Mesodermal cell (in vitro differentiated cells): ENCODE measurements around the gene POLG. TPM values are rescaled to one million over a fixed set of nuclear protein-coding genes. Genes with fewer than 3 reads are reported as not detected.

Experiments used
- H3K27ac ChIP-seq: 2 replicates; pipeline ENCODE4 v1.7.0; 2013; ENCODE audit warnings: mild to moderate bottlenecking, low read depth, low read length, moderate library complexity; ENCODE audit not compliant: severe bottlenecking
- H3K36me3 ChIP-seq: 2 replicates; pipeline ENCODE4 v1.7.1; 2013; ENCODE audit warnings: mild to moderate bottlenecking, low read length, moderate library complexity; ENCODE audit not compliant: control insufficient read depth, insufficient read depth
- H3K4me1 ChIP-seq: one replicate; pipeline ENCODE4 v1.7.1; 2013; ENCODE audit warnings: mild to moderate bottlenecking, low read length; ENCODE audit not compliant: insufficient read depth, control insufficient read depth, poor library complexity, severe bottlenecking
- H3K4me3 ChIP-seq: 2 replicates; pipeline ENCODE4 v1.7.0; 2013; ENCODE audit warnings: low read length, control low read depth, mild to moderate bottlenecking; ENCODE audit not compliant: insufficient read depth, poor library complexity, severe bottlenecking; ENCODE audit errors: extremely low read depth
- H3K9me3 ChIP-seq: 2 replicates; pipeline ENCODE4 v1.7.1; 2013; ENCODE audit warnings: mild to moderate bottlenecking, low read length, moderate library complexity; ENCODE audit not compliant: control insufficient read depth
- WGBS, 2 experiments: methylation state at CpG; one replicate each; pipeline ENCODE4 v1.1.5; 2013; ENCODE audit warnings: missing lambda C conversion rate in 2 of 2; ENCODE audit not compliant: insufficient coverage in 2 of 2; 5-methylcytosine and 5-hydroxymethylcytosine counted together
- polyA plus RNA-seq, 2 experiments: library from polyadenylated mRNA; stranded (reverse); fragments of 50-300 nt; gene quantifications; one replicate each; pipeline ENCODE4 v1.2.3, GENCODE V29; 2013

Gene POLG
- 49.3 TPM for polyA plus RNA-seq (2013, experiment 1 of 2)
- 40.9 TPM for polyA plus RNA-seq (2013, experiment 2 of 2)

DNA sequence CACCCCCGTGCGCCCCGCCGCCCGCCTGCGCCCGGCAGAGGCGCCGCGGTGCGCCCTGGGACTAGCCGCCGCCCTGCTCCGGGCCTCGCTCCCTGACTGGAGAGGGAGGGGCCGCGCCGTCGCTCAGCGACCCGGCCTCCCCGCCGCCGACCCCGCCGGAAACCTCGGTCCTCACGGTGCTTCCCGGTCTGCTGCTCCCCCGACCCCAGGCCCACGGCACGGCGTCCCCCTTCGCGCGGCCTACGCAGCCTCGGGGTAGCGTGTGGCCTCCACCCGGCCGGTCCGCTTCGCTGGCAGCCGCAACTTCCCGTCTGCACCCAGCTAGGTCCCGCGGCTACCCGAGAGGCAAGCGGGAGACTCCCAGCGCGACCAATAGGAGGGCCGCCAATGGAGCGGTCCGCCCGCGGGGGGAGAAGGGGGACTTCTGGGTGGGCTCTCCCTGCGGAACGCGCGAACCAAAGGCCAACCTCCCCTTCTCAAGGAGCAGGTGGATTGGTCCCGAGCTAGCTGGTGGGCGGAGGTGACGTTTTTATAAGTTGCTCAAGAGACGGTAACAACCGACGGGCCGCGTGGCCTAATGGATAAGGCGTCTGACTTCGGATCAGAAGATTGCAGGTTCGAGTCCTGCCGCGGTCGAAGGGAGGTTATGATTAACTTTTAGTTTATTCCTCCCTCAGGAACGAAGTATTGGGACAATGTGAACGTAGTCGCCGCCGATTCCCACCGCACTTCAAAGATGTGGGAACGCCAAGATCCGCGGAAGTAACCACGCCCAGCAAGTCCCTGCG, at the start of gene POLG:
Gene POLG, minus strand, starts transcription at position 315 of the 788 bp plus-strand sequence. CDS start 1,070 bp downstream, outside the sequence.
- WGBS, 2 experiments = 0 to 1% methylated on average over 62 to 77 of the region's 85 CpGs
- H3K27ac ChIP-seq = peak within 1 kb of the TSS; percentile 84
- peak within 1 kb of the TSS; percentile 78 for H3K4me3 ChIP-seq
- peaks cover 35% of the 10 kb centered on the region for H3K36me3 ChIP-seq
- H3K4me1 ChIP-seq = peaks cover 24% of the 10 kb centered on the region
- H3K9me3 ChIP-seq = no peaks in the 10 kb centered on the region

GRCh38 chr15:89384176-89384604, 49.6 kb upstream of the POLG start:
- WGBS, 2 experiments = 49 to 63% methylated on average over 3 of the region's 3 CpGs

DNA sequence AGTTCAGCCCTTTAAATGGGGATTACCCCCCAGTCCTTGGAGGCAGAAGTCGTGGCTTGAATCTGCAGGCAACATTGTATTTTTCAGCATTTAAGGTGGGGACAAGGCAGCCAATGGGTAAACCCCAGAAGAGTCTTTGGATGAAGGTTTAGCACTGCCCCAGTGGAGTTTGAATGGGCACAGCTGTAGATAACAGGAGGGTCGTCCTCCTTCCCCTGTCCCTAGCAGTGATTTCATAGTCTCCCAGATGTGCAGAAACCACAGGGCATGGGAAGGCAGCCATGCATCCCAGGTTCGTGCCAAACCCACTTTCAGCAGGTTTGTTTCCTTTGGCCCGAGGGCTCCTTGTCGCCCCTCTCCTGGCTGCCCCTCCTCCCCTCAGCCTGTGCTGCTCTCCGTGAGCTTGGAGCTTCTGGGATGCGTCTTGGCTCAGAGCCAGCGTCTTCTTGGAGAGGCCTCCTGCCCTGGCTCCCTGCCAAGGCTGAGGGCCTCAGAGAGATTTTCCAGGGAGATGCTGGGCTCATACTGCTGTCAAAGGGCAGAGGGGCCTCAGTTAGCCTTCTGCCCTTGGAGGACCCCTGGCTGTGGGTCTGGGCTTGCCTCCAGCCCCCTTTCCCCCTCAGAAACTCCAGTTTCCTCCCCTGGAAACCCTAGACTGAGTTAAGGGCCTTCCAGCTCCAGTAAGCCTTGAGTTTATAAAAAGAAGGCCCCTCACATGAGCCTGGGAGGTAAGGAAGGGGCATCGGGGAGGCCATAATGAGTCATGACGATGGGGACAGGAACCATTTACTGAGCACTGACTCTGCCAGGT, 48.9 kb upstream of the POLG start:
- 41 to 49% methylated on average over 9 to 10 of the region's 10 CpGs for WGBS, 2 experiments
- no peaks in the 10 kb centered on the region for H3K9me3 ChIP-seq
- no peaks in the 10 kb centered on the region for H3K4me1 ChIP-seq
- H3K27ac ChIP-seq = no peak overlapping the region
- H3K4me3 ChIP-seq = no peak overlapping the region
- H3K36me3 ChIP-seq = no peaks in the 10 kb centered on the region

More at GRCh38 chr15:89384176-89384604, 49.6 kb upstream of the POLG start:
- Histone ChIP-seq H3K4me1 (no peaks in the 10 kb centered on the region), H3K9me3 (no peaks in the 10 kb centered on the region), H3K4me3 (no peak overlapping the region), H3K27ac (no peak overlapping the region), H3K36me3 (no peaks in the 10 kb centered on the region)

DNA sequence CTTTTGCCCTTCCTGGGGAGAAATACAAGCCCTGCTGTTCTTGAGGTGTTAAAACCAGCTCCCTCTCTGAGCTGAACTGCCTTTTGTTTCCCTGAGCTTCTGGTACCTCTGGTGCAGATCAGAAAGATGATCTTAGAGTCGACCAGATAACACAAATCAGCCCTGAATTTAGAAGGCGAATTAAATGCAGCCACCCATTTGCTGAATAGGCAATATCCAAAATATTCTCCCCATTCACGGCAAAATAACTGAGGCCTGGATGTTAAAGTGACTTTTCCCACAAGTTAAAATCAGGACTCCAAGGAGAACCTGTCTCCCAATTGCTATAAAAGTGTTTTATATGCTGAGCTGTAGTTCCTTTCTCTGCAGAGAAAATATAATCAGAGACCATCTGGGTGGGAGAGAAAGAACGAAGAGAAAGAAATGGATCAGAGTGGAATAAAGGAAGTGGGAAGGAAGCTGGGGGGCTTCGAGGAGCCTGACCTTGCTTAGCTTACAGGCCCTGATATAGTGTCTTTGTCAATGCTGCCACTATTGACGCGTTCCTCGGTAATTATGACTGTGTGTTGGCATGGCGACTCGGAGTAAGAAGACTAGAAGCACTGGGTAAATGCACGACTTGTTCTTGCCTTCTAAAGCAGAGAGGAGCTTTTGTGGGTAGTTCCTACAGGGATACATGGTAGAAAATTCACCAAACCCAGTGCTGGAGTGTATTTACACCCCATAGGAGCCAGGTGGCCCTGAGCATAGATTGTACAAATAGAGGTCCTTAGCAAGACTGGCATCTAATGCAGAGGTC, 47.5 kb upstream of the POLG start:
- H3K27ac ChIP-seq = no peak overlapping the region
- H3K36me3 ChIP-seq = no peaks in the 10 kb centered on the region
- 84 to 90% methylated on average over 8 to 10 of the region's 11 CpGs for WGBS, 2 experiments
- H3K9me3 ChIP-seq = no peaks in the 10 kb centered on the region
- no peaks in the 10 kb centered on the region for H3K4me1 ChIP-seq
- H3K4me3 ChIP-seq = no peak overlapping the region

- H3K27ac ChIP-seq = no peak overlapping the region
- H3K36me3 ChIP-seq = no peaks in the 10 kb centered on the region
- H3K9me3 ChIP-seq = no peaks in the 10 kb centered on the region
- 100% methylated on average over 1 of the region's 3 CpGs; no CpG with 5 or more reads in 1 of the 2 experiments for WGBS, 2 experiments
- H3K4me1 ChIP-seq = no peaks in the 10 kb centered on the region
- H3K4me3 ChIP-seq = no peak overlapping the region
Measured at GRCh38 chr15:89381331-89381730, 46.7 kb upstream of the POLG start.

DNA sequence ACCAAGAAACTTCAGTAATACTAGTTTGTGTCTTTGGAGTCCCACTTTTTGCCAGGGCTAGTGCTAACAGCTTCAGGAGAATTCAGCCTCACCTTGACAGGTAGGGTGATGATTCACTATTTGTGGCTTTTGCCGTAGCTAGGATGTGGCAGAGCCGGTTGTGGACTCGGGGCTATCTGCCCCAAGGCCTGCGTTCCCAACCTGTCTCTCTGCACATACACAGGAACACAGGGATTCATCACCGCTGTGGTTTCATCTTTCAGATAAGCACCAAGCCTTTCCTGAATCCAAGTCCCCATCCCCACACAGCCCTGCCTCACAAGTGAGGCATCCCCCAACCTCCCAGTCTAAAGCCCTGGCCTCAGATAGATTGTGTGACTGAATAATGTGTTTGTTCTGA, 45.2 kb upstream of the POLG start:
- H3K9me3 ChIP-seq = no peaks in the 10 kb centered on the region
- WGBS, 2 experiments = 81 to 94% methylated on average over 4 of the region's 5 CpGs
- H3K4me3 ChIP-seq = no peak overlapping the region
- no peaks in the 10 kb centered on the region for H3K36me3 ChIP-seq
- no peak overlapping the region for H3K27ac ChIP-seq
- H3K4me1 ChIP-seq = no peaks in the 10 kb centered on the region

GRCh38 chr15:89379251-89379695, 44.6 kb upstream of the POLG start:
- Histone ChIP-seq H3K4me1 (no peaks in the 10 kb centered on the region), H3K4me3 (no peak overlapping the region), H3K27ac (no peak overlapping the region), H3K9me3 (no peaks in the 10 kb centered on the region), H3K36me3 (no peaks in the 10 kb centered on the region)
- 76 to 85% methylated on average over 28 of the region's 28 CpGs for WGBS, 2 experiments

- Histone ChIP-seq H3K36me3 (no peaks in the 10 kb centered on the region), H3K4me3 (no peak overlapping the region), H3K27ac (no peak overlapping the region), H3K9me3 (no peaks in the 10 kb centered on the region), H3K4me1 (no peaks in the 10 kb centered on the region)
- 73 to 74% methylated on average over 59 to 71 of the region's 76 CpGs for WGBS, 2 experiments
Measured at GRCh38 chr15:89378296-89379151, 43.9 kb upstream of the POLG start.

- H3K9me3 ChIP-seq = no peaks in the 10 kb centered on the region
- WGBS, 2 experiments = 51 to 65% methylated on average over 25 of the region's 30 CpGs
- H3K4me3 ChIP-seq = no peak overlapping the region
- no peak overlapping the region for H3K27ac ChIP-seq
- no peaks in the 10 kb centered on the region for H3K4me1 ChIP-seq
- H3K36me3 ChIP-seq = no peaks in the 10 kb centered on the region
Measured at GRCh38 chr15:89377842-89378295, 43.2 kb upstream of the POLG start.
